NK-92 (cell line): ENCODE data around the gene IL31RA.
"Not testable (repeated sequence)": the region's sequence is repeated elsewhere in the genome, so short reads cannot be mapped to it uniquely, and the experiment has no call there.

ENCODE experiments used
- DNase-seq: peaks from one replicate; lab custom pipeline; 2025; ENCODE audit not compliant: unreplicated experiment; lab: John Stamatoyannopoulos, UW

IL31RA gene

GRCh38 chr5:55924744-55925143, 73.6 kb downstream of the IL31RA start:
- DNase-seq, result no peak

- no peak for DNase-seq
Observed at GRCh38 chr5:55925181-55925580, 74.0 kb downstream of the IL31RA start.

GRCh38 chr5:55925712-55926111, 74.6 kb downstream of the IL31RA start:
- no peak for DNase-seq

- DNase-seq, result no peak
Observed at GRCh38 chr5:55926476-55926875, 75.3 kb downstream of the IL31RA start.

- no peak for DNase-seq
Observed at GRCh38 chr5:55927861-55928655, 76.9 kb downstream of the IL31RA start.

- no peak for DNase-seq
Observed at GRCh38 chr5:55929020-55929799, 78.1 kb downstream of the IL31RA start.

GRCh38 chr5:55932700-55933099, 81.5 kb downstream of the IL31RA start:
- DNase-seq, result no peak

GRCh38 chr5:55933377-55934114, 82.4 kb downstream of the IL31RA start:
- DNase-seq, result no peak

- no peak for DNase-seq
Observed at GRCh38 chr5:55934115-55934613, 83.0 kb downstream of the IL31RA start.

GRCh38 chr5:55934720-55935119, 83.6 kb downstream of the IL31RA start:
- DNase-seq, result no peak

- no peak for DNase-seq
Observed at GRCh38 chr5:55935371-55935770, 84.2 kb downstream of the IL31RA start.

- DNase-seq, result no peak
Observed at GRCh38 chr5:55936100-55936693, 85.0 kb downstream of the IL31RA start.

- not testable (repeated sequence) for DNase-seq
Observed at GRCh38 chr5:55937598-55937997, 86.4 kb downstream of the IL31RA start.

GRCh38 chr5:55941154-55941553, 90.0 kb downstream of the IL31RA start:
- not testable (repeated sequence) for DNase-seq

GRCh38 chr5:55959208-55959607, 108.1 kb downstream of the IL31RA start:
- no peak for DNase-seq

- no peak for DNase-seq
Observed at GRCh38 chr5:55960779-55961178, 109.6 kb downstream of the IL31RA start.

- no peak for DNase-seq
Observed at GRCh38 chr5:55965525-55965924, 114.4 kb downstream of the IL31RA start.

GRCh38 chr5:55966284-55966683, 115.1 kb downstream of the IL31RA start:
- no peak for DNase-seq

- DNase-seq, result no peak
Observed at GRCh38 chr5:55969956-55970355, 118.8 kb downstream of the IL31RA start.
